Bronchial epithelial cell (primary cell): Measurements from ENCODE around the gene CNDP1. TPM values are rescaled to one million over a fixed set of nuclear protein-coding genes. Genes with fewer than 3 reads are reported as not detected.
A peak's percentile ranks its signal among the peaks of the same experiment; 100 is the strongest.

ENCODE experiments used
- DNase-seq: peaks from one replicate; pipeline ENCODE4 v3.0.0-alpha.2; 2010; ENCODE audit warnings: low read depth
- FAIRE-seq: peaks from 2 replicates; lab custom pipeline; 2011; peaks lifted over from hg19 to GRCh38; lab: Jason Lieb, UNC
- H3K27me3 ChIP-seq: 2 replicates; pipeline ENCODE4 v1.5.1; 2011; ENCODE audit warnings: low read length; ENCODE audit not compliant: control insufficient read depth, insufficient read depth
- H3K36me3 ChIP-seq: 2 replicates; pipeline ENCODE4 v1.5.1; 2011; ENCODE audit warnings: low read length; ENCODE audit not compliant: control insufficient read depth, insufficient read depth
- H3K4me3 ChIP-seq: 2 replicates; pipeline ENCODE4 v1.5.1; 2011; ENCODE audit warnings: mild to moderate bottlenecking, low read depth, low read length, control low read depth
- CTCF ChIP-seq: IDR thresholded peaks from 2 replicates; pipeline ENCODE4 v1.5.1; 2011; ENCODE audit warnings: mild to moderate bottlenecking, moderate library complexity, low read length, control low read depth, inconsistent platforms; ENCODE audit not compliant: insufficient read depth, severe bottlenecking
- total RNA-seq: library from RNA; depleted of rRNA; stranded (reverse); fragments of >200 nt; gene quantifications from 2 replicates; pipeline ENCODE4 v1.2.1, GENCODE V29; 2014

CNDP1 gene
- total RNA-seq, 1 donor from 2014 or later = not detected

- Histone ChIP-seq H3K4me3 (no peak overlapping the region), H3K27me3 (no peaks in the 10 kb centered on the region), H3K36me3 (peaks cover 47% of the 10 kb centered on the region)
- FAIRE-seq (no peak), DNase-seq (no peak)
- TF ChIP-seq CTCF = no peak
These were observed 21.8 kb upstream of the CNDP1 start for GRCh38 chr18:74512321-74513053.

GRCh38 chr18:74513149-74513882 lies 21.0 kb upstream of the CNDP1 start:
- no peak for DNase-seq
- Histone ChIP-seq H3K4me3 (no peak overlapping the region), H3K36me3 (peaks cover 44% of the 10 kb centered on the region), H3K27me3 (no peaks in the 10 kb centered on the region)
- TF ChIP-seq CTCF = no peak
- no peak for FAIRE-seq

DNA sequence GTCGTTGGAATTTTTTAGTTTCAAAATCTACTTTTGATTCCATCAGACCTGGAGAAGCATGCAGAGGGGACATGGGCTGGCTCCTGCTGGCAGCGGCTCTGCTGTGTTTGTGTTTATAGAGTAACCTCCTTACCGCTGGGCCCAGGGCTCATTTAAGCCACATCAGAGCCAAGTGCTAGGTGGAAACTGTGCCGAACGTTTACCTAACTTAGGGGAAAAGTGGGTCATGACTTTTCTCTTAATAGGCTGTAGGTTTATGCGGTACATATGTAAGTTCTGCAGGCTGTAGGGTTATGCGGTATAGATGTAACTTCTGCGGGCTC lies 20.5 kb upstream of the CNDP1 start:
- no peaks in the 10 kb centered on the region for H3K27me3 ChIP-seq
- FAIRE-seq (no peak), DNase-seq (no peak)
- H3K36me3 ChIP-seq = peaks cover 46% of the 10 kb centered on the region
- no peak overlapping the region for H3K4me3 ChIP-seq
- no peak for TF ChIP-seq CTCF

- no peak for DNase-seq
- no peak for TF ChIP-seq CTCF
- H3K36me3 ChIP-seq = peaks cover 53% of the 10 kb centered on the region
- H3K4me3 ChIP-seq = no peak overlapping the region
- no peaks in the 10 kb centered on the region for H3K27me3 ChIP-seq
- FAIRE-seq = no peak
These were observed 19.3 kb upstream of the CNDP1 start for GRCh38 chr18:74514860-74515495.

DNA sequence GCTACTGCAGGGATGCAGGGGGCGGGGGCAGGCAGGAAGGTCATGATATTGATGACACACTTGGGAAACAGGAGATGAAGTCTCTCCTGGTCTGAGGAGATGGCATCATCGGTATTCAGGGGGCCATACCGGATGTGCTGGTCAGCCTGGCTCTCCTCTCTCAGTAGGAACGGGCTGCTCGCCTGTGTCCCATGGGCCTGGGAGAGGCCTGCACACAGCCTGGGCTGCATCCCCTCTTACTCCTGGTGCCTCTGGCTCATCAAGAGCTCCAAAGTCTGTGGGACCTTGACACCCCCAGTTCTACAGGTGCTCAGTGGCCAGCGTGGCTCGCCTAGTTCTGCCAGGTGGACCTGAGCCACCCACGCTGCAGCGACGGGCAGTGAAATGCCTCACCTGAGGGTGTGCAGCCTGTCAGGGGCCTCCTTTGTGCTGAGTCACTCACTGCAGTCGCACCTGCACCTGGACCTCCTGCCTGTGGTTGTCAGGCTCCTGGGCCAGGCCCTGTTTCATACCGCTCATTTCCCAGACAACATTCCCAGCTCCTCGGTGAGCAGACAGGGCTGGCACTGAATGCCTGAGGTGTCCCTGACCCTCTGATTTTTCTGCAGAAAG lies 18.6 kb upstream of the CNDP1 start:
- H3K36me3 ChIP-seq = peaks cover 53% of the 10 kb centered on the region
- DNase-seq = no peak

More for the DNA sequence above, 18.6 kb upstream of the CNDP1 start:
- Histone ChIP-seq H3K4me3 (no peak overlapping the region), H3K27me3 (no peaks in the 10 kb centered on the region)
- no peak for TF ChIP-seq CTCF
- peak; percentile 68 for FAIRE-seq
